Stimulated activated CD4-positive, alpha-beta T cell treated with anti-CD3 and anti-CD28 coated beads, Interleukin-1b, Interleukin-23, amount 100 ng/mL, for 1 hour (primary cell): ENCODE results near the gene SMG7.

ENCODE experiments used
- DNase-seq, 2 donors: peaks; one replicate each; pipeline ENCODE4 v3.0.0-alpha.2; 2020; ENCODE audit warnings: low read depth in 2 of 2

The SMG7 gene

DNA sequence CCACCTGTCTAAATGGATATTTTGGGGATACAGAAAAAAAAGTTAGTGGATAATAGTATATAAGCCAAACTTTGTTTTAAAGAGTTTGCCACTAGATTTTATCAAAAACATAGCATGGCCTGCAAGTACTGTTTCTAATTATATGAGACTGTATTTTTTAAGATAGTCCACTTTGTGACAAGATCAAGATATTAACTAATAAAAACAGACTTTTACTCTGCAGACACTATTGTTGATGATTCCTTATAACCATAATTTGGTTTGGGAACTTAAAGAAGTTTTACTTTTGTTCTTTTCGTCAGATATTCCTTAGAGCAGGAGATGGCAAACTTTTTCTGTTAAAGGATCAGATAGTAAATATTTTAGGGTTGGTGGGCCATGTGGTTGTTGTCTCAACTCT, 36.4 kb downstream of the SMG7 start:
- no peak for DNase-seq

DNA sequence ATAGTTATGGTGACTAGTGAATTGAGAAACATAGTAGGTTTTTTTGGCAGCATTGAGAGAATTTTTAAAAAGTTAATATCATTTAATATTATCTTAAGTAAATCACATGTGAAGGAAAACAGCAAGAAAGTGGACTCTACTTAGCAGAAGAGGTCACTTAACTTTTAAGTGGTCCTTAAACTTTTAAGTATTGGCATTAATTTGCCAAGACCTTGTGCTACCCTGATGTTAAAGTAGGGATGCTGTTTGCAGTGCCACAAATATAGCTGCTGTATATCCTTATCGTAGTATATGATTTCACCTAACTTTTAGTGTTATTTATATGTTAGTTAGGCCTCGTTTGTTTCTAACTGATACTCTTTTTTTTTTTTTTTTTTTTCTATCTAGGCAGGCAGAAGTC, 40.2 kb downstream of the SMG7 start:
- DNase-seq: no peak

DNA sequence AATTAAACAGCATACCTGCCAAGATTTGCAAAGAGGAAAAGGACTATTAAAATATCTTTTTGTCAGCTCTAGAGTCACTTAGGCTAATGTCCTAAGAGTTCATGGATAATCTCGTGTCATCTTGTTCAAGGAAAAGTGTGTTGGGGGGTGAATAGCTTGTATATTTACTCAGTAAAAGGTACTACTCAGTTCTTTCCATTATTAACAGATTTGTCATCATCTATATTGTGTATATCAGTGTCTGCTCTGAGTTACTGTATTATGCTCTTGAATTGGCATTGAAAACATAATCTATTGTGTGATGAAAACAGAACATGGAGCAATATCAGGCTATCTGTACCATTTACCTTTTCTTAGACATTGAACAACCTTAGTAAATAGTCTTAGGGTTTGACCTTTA, 41.9 kb downstream of the SMG7 start:
- no peak for DNase-seq

DNA sequence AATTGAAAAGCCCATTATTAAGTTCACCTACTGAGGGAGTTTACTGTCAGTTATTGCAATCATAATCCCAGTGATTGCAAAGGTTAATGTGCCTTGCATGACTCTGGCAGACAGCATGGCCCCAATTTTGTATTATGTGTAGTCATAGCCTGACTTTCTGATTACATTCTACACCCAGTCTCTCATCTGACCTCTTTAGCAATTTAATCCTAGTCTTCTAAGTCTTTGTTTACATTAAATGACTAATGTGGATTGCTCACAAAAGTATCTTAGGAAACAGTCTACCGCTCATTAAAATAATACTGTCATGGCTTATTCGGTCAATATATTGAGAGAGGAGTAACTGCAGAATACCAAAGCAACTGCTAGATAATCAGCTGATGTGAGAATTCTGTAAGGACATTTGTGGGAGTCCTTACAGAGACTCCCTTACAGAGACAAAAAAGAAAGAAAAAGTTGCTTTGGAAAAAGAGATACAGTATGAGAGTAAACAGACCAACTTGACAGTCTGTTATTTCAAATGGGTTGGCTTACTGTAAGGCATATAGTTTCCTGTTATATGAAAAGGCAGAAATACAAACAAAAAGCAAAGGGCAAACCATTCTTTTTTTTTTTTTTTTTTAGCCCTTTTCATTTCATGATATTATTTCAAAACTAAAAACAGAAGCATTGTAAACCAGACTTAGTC, 42.8 kb downstream of the SMG7 start:
- no peak for DNase-seq

DNA sequence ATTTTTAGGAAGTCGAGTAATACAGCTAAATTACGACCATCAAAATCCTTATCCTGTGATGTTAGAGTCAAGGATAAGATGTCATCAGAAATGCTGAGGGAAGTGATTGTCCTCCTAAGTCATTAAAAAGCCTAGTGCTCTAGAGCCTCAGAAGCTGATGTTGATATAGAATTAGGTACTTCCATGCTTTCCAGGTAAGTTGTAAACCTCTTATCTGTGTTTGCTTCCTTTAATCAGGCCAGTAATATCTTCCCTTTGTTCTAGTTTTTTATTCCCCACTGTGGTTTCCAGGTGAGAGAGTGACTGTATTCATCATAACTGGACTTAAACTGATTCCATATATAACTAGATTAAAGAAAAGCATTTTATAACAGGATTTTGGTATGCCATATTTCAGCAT, 44.4 kb downstream of the SMG7 start:
- DNase-seq: no peak

DNA sequence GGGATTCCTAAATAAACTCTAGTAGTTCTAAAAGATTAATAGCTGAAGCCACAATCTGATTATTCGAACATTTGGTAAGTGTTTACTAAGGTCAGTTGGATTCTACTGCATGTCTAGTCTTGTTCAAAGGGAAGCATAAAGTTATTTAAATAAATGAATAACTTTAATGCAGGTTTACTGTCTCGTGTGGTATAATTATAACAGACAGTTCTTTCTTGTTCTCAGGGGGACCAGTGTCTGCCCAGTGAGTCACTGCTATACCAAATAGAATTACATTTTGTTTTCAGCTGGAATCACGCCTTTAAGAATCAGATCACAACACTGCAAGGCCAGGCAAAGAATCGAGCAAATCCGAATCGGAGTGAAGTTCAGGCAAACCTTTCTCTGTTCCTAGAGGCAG, 45.1 kb downstream of the SMG7 start:
- no peak for DNase-seq

DNA sequence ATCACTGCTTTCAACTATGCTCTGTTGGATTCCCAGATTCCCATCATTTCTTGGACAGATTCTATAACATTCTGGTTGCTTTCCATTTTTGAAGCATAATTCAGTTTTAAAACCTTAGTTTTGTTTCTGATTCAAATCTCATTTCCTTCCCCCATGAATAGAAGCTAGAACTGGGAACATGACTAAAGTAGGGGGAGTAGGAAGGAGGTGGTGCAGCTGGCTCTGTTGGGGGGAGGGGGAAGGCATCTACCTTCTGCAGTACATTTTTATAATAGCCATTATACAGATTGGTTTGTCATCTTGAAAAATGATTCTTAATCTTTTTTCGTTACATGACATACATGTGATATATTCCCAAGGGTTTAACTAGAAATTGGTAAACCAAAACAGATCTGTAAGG, 48.1 kb downstream of the SMG7 start:
- no peak for DNase-seq

DNA sequence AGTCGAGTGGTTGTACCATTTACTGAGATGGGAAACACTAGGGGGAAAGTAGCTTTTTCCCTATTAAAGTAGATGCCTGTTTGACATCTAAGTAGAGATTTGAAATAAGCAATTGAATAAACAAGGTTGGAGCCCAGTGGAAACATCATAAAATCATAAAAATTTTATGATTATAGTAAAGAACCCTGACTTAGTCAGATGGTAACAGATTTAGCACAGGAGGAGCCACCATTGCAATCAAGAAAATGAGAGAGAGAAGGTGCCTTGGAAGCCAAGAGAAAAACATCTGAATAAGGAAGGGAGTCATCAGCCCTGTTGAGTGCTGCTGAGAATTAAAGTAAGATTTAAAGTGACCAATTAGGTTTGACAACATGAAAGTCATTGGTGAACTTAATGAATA, 49.8 kb downstream of the SMG7 start:
- no peak for DNase-seq

DNA sequence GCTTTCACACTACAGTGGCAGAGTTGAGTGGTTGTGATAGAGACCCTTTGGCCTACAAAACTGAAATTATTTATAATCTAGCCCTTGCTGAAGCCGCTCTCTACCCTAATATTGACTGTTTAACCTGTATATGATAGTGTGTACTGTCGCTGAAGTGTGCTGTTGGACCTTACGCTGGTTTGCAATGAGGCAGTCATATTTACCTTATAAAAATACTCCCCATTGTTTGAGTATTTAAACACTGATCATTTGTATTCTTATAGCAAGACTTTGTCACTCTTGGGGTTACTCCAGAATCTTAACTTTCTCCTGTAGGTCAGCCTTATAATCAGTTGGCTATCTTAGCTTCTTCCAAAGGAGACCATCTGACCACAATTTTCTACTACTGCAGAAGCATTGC, 56.3 kb downstream of the SMG7 start:
- no peak for DNase-seq

DNA sequence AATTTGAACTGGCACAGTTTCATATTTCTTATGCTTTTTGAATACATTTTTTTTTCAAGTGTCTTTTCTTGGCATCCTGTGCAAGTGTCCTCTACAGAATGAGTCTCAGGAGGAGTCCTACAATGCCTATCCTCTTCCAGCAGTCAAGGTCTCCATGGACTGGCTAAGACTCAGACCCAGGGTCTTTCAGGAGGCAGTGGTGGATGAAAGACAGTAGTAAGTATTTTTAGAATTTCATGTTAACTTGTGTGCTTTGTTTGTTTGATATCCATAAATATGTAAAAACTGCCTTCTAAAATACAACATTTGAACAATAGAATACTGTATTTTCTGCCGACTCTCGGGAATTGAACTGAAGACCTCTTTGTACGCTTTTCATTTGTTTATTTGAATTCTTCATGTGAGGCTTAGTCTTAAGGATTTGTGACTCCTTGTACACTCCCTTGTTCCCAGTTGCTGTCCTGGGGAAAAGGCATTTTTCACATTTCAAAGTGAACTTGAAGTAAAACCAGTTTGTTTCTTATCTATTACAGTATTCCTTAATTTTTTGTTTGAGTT, 61.4 kb downstream of the SMG7 start:
- DNase-seq: no peak

DNA sequence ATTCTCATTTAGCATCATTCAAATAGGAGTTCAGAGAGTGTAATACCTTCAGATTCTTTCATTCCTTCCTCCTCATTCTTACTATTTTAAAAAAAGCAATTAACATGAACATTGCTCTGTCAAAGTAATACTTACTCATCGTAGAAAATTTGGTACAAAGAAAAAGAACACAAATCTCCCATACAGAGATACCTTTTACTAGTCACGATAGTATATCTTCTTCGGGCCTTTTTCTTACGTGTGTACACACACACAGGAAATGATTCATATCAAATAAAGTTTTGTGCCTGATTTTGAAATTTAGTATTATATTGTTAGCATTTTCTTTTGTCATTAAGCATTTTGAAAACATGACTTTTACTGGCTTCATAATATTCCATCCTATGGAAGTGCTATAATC, 65.1 kb downstream of the SMG7 start:
- no peak for DNase-seq

DNA sequence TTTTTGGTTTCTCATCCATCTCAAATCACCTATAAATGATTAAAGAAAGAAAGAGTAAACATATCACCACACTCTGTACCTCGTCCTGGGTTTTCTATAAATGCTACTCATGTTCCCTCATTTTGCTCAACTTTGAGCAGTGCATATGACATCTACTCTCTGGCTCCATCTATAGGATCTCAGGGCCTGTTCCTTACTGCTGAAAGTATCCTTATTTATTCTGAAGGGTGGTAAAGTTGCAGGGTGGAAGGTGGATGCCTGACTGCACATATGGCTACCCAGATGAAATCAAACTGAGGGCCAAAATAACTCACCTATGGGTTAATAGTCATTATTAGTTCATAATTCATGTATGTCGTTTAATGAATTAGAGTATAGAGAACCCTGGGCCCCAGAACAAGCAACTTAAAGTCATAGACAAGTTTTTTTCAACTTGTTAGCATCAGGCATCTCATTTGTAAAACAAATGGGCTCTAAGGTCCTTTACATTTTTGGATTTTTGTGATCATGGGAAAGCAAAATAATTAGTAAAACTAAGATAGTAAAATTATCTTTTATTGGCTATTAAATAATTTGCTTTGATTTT, 71.4 kb downstream of the SMG7 start:
- DNase-seq: no peak

DNA sequence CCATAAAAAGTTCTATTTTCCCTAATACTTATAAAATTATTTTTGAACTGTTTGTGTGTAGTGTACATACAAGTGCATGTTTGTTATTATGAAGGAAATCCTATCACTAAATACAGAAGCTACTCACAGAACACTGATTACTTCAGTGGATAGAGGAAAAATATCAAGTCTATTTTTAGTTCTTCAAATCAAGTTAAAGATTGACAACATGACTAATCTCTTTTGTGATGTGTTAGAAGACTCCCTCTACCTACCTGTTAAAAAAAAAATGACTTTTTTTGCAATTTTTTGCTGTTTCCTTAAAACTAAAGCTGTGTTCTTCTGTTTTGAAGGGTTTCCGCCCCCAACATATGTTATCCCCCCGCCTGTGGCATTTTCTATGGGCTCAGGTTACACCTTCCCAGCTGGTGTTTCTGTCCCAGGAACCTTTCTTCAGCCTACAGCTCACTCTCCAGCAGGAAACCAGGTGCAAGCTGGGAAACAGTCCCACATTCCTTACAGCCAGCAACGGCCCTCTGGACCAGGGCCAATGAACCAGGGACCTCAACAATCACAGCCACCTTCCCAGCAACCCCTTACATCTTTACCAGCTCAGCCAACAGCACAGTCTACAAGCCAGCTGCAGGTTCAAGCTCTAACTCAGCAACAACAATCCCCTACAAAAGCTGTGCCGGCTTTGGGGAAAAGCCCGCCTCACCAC, 72.4 kb downstream of the SMG7 start:
- no peak for DNase-seq

DNA sequence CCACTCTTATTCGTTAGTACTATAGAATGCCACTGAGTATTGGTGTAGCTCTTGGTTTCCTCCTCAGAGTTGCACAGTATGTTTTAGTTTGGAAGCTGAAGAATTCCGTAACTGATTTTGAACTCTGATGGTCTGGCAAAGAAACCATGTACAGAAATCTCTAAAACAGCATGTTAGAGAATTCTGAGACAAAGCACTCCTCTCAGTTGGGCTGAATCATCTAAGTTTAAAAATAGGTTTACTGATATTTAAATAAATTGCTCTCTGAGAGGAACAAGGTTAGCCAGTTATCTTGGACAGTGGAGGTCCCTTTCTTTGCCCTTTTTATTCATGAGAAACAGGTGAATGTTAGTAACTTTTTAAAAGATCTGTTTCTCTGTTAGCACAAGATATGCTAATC, 74.1 kb downstream of the SMG7 start:
- no peak for DNase-seq

DNA sequence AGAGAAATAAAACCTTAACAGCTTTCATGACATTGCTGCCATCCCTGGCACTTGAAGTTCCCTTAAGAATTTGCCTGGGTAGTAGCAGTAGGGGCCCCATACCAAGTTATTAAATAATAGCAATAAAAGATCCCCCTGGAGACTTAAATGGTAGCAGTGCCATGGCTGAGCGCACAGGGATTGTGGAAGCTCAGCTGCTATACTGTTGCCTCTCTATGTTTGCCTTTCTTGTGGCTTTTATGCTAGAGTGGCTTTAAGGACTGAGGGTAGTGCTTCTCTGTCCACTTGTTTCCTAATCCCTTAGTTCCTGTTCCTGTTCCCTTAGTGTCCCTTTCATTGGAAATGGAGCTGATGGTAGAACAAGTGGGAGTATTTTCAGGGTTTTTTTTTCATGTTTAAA, 75.8 kb downstream of the SMG7 start:
- no peak for DNase-seq

DNA sequence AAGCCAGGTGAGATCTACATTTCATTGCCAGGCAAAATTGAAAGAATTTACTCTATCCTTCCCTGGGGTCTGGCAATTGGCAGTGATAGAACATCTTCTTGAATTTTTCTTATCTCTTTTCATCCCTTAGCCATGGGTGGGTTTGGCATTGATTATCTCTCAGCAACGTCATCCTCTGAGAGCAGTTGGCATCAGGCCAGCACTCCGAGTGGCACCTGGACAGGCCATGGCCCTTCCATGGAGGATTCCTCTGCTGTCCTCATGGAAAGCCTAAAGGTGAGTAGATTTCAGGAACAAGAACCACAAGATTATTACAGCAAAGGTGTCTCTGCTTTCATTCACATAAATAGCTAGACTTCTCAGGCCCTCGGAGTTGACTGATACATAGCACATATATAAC, 78.6 kb downstream of the SMG7 start:
- no peak for DNase-seq

DNA sequence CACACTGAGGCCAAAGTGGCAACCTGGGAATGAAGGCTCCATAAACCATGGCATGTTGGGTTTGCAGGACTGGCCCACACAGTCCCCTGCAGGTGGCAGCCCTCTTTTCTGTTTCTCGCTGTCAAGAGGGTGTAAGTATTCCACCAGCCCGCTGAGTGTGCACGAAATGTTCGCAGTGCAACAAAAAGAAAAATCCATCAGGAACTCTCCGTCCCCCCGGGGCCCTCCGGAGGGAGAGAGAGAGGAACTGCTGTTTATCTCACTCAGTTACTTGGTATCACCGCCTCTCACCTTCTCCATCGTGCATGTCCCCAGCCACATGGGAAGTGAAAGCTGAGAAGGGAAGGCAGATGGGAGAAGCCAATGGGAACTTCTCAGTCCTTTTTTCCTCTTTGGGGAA, 79.6 kb downstream of the SMG7 start:
- DNase-seq: no peak

DNA sequence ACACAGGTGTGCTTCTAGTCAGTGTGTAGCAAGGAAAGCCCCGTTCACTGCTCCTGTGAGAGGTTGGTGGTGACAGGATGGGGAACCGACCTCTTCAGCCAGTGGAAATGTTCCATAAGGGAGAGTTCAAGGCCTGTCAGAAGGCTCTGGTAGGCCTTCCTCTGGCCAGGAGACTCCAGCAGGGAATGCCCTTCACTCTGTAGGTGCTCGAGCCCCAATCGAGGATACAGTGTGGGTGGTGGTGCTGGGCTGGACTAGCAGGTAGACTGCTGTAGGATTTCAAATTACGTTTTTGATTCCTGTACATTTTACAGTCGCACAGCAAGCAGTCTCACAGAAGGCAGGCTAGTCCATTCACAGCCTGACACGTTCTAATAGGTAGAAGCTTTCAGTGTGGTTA, 80.1 kb downstream of the SMG7 start:
- no peak for DNase-seq

DNA sequence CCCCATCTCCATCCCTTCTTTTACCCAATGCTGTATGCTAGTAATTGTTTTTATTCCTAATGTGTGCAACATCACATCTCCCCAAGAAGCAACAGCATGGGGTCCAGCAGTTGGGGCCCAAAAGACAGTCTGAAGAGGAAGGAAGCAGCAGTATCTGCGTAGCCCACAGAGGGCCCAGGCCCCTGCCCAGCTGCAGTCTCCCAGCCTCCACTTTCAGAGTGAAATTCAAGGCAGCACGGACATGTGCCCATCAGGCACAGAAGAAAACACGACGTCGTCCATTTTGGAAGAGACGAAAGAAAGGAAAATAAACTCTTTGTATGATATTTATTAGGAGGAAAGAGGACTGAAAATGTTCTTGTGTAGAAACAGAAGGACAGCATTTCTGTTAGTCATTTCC, 80.6 kb downstream of the SMG7 start:
- no peak for DNase-seq

DNA sequence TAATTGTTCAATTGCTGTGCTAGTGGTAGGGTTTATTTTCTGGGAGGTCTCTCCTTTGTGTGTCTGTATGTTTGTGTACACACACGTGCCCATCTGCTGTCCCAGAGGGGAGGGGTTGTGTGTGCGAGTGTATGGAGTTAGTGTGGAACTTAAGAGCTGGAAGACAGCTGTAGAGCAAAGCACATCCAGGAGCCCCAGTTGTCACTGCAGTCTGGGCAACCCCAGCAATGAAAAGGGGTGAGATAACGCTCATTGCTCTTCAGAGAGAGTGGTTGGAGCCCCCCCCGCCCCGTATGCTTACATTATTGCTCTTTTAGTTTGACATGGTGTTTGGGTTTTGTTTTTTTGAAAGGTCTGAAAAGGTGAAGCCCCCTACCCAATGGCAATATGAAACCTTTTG, 81.0 kb downstream of the SMG7 start:
- no peak for DNase-seq

DNA sequence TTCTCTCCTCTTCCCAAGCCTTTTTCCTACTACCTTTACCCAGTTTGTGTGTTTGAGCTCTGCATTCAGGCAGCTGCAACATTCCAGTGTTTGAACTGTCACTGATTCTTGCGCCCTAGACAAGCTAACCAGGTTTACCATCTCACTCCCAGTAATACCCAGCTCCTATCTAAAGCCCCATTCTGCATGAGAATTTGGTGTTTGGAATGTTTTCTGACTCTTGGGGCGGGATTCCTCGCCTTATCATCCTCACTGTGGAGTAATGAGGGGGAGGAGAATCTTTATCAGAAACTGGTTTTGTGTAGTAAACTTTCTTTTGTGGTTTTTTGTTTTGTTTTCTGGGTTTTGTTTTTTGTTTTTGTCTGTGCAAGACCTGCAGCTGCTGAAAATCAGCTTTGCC, 81.5 kb downstream of the SMG7 start:
- no peak for DNase-seq

DNA sequence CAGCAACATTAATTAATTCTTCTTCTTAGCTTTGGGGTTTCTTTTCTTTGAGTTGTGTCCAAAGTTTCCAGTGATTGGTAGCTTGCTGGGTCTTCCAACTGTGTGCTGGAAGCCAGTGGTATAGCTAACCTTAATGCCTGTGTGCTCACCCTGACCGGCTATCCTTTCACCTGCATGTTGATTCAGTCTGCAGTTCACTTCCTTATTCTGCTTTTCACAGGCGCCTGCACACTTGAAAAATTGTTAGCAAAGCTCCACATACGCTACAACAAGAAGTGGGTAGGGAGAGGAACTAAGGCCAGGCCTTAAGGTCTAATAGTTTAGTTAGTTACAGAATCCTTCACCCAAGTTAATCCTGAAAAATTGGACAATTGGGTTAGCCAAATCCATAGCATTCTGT, 82.3 kb downstream of the SMG7 start:
- no peak for DNase-seq

DNA sequence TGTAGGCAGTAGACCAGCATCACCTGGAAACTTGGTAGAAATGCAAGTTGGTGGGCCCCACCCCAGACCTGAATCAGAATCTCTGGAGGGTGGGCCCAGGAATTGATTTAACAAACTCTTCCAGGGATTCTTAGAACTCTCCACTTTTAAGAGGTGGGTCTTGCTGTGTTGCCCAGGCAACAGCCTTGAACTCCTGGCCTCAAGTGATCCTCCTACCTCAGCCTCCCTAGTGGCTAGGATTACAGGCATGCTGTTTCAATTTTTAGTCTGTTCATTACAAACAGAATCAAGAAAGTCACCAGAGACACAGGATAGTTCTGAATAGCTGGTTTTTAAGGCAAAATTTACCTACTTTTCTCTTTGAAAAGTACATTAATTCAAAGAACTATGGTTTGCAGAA, 86.8 kb downstream of the SMG7 start:
- no peak for DNase-seq
